NK-92 (cell line): ENCODE results near the gene LSR.

Experiments
- DNase-seq: peaks from one replicate; lab custom pipeline; 2025; ENCODE audit not compliant: unreplicated experiment; lab: John Stamatoyannopoulos, UW

LSR gene

DNA sequence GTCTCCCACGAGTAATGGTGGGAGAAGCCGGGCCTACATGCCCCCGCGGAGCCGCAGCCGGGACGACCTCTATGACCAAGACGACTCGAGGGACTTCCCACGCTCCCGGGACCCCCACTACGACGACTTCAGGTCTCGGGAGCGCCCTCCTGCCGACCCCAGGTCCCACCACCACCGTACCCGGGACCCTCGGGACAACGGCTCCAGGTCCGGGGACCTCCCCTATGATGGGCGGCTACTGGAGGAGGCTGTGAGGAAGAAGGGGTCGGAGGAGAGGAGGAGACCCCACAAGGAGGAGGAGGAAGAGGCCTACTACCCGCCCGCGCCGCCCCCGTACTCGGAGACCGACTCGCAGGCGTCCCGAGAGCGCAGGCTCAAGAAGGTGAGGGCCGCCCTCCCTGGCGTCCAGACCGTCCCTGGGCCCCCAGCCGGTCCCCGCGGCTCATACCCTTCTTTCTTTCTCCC, 18.6 kb downstream of the LSR start:
- no peak for DNase-seq

DNA sequence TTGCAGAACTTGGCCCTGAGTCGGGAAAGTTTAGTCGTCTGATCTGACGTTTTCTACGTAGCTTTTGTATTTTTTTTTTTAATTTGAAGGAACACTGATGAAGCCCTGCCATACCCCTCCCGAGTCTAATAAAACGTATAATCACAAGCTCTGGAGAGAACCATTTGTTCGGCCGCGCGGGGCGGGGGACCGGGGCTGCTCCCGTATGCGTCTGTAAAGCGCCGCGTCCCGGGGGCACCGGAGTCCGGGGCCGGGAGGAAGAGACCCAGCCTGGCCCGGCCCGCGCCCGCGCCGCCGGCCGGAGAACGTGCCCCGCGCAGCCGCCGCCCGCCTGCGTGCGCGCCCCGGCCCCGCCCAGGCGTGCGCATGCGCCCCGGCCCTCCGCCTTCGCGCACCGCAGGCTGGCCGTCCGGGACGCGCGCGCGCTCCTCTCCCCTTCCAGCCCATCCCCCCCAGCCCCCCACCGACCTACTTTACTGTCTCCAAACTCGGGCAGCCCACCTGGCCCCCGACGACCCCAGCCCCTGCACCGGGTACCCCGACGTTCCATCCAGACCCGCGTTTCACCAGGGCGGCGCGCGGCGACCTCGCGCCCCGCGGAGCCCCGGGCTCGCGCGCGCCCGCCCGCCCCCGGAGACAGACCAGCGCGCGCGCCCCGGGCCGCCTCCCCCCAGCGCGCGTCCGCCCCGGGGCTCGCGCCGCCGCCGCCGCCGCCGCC, 19.2 kb downstream of the LSR start:
- no peak for DNase-seq

DNA sequence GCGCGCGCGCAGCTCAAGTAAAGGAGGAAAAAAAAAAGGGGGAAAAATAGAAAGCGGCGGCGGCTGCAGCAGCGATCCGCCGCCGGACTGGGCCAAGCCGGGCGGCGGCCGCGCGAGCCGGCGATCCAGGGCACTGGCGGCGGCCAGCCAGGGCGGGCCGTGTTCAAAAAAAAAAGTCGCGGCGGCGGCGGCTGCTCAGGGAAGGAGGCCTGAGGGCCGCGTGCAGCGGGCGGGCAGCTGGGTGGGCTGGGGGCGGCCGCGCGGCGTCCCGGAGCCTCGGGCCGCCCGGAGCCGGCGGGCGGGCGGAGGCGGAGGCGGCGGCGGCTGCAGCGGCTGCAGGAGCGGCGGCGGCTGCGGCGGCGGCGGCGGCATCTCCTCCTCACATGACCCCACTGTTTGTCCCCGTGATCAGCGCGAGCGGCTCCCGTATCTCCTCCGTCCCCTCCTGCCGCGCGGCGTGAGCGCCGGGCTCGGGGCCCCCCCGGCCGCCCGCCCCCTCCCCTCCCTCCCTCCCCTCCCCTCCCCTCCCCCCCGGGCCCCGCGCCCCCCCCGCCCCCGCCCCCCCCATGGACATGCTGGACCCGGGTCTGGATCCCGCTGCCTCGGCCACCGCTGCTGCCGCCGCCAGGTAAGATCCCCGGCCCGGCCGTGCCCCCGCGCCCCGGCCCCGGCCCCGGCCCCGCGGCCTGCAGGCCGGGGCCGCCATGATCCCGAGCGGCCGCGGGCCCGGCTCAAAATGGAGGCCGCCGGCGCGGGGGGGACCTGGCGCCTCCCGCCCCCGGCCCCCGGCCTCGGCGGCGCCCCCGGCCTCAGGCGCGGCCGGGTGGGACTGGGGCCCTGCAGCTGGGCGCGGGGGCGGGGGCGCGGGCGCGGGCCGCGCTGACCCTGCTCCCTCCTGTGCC, 20.0 kb downstream of the LSR start, which contains the start of gene USF2:
TSS of gene USF2 (plus strand) at position 427 of the 902 bp plus-strand sequence. CDS start at position 567, 140 bp downstream.
- no peak for DNase-seq

DNA sequence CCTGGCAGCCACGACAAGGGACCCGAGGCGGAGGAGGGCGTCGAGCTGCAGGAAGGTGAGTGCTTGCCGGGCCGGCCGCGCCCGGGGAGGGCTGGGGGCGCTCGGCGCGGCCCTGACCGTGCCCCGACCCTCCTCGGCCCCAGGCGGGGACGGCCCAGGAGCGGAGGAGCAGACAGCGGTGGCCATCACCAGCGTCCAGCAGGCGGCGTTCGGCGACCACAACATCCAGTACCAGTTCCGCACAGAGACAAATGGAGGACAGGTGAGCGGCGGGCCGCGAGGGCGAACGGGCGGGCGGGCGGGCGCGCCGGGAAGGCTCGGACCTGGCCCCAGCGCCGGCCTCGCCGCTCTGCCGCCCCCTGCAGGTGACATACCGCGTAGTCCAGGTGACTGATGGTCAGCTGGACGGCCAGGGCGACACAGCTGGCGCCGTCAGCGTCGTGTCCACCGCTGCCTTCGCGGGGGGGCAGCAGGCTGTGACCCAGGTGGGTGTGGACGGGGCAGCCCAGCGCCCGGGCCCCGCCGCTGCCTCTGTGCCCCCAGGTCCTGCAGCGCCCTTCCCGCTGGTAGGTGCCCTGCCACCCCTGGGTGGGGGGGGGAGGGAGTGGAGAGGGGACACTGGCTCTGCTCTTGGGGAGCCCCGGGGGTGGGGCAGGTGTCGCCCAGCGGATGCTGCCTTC, 20.8 kb downstream of the LSR start:
- no peak for DNase-seq

DNA sequence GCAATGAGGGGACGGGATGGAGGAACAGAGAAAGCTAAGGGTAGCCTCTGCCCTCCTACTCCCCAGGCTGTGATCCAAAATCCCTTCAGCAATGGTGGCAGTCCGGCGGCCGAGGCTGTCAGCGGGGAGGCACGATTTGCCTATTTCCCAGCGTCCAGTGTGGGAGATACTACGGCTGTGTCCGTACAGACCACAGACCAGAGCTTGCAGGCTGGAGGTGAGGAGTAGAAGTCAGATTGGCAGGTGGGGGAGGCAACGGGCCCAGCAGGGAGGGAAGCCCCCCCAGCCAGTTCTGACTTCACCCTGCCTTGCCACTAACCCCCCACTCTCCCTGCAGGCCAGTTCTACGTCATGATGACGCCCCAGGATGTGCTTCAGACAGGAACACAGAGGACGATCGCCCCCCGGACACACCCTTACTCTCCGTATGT, 21.6 kb downstream of the LSR start:
- DNase-seq: no peak

DNA sequence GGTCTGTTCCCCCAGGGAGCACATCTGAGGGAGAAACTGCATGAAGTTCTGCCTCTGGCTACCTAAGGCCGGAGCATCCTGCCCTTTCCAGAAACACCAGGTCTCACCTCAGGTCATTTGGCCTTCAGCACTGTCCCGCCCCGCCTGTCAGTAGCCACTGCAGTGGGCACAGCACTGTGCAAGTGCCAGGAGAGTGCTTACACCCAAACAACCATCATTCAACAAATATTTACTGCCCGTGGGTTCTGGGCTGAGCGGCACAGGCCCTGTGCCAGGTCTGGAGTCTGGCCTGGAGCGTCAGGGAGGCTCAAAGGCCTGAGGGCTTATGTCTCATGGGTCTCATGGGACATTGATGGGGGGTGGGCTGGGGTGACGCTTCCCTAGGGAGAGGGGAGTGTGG, 22.7 kb downstream of the LSR start:
- no peak for DNase-seq

DNA sequence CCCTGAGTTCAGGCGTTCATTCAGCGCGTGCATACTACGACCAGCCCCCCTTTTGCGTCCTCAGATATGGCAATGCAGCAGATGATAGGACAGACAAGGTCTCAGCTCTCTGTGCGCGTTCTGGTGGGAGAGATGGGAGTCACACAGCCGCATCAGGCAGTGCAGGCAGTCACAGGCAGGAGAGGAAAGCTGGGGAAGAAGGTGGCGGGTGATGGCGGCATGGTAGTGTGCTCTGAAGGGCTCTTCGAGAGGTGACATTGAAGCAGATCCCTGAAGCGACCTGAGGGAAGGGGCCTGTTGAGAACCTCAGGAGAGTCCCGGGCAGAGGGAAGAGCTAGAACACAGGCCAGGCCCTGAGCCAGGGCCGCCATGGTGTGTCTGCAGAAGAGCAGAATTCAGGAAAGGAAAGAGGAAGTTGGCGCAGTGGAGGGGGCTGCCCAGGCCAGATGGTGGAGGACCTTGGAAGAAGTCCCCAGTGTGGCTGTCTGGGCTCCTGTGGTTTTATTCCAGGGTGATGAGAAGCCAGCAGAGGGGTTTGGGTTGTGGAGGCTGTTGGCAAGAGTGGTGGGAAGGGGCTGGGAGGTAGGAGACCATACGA, 23.4 kb downstream of the LSR start:
- no peak for DNase-seq

DNA sequence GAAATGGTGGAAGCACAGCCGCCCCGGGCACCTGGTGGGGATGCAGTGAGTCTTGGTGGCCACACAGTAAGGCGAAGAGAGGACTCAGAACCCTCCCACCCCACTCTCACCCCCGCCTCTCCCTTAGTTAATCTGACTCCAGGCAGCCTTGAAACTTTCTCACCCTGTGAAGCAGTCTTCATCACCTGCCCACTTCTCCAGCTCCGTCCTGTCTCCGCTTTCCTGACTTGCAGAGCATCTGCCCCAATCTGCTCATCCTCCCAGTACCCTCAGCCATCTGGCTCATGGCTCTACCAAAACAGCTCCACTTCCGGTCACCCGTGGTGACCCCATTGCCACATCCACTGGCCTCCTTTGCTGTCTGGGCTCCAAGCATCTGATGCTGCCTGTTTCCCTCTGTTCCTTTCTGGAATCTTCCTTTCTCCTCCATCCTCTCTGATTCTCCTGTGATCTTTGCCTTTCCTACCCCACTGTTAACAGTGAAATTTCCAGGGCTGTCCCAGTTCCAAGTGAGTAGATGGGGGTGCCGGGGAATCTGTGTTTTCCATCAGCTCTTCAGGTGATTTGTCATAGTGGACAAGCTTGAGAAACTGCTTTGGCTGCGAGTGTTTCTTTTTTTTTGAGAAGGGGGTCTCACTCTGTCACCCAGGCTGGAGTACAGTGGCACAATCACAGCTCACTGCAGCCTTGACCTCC, 24.3 kb downstream of the LSR start:
- DNase-seq: no peak

DNA sequence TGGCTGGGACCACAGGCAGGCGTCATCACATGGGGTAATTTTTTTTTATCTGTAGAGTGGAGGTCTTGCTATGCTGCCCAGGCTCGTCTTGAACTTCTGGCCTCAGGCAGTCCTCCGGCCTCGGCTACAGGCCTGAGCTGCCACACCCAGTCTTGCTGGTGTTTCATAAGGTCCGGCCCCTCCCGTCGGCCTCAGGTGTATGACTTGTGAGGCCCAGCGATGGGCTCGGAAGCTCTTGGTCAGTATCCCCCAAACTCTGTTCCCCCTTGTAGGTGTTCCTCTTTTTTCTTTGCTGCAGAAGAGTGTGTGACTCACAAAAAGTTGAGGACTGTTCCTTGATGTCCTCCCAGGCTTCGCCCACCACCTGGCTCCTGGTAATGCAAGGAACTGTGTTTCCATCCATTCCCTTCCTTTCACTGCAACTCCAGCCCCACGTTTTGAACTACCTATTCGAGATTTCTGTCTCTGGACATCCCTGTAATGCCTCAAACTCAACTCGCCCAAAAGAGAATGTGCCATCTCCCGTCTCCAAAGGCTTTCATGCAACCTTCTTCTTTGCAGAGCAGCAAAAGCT, 25.0 kb downstream of the LSR start:
- DNase-seq: no peak

DNA sequence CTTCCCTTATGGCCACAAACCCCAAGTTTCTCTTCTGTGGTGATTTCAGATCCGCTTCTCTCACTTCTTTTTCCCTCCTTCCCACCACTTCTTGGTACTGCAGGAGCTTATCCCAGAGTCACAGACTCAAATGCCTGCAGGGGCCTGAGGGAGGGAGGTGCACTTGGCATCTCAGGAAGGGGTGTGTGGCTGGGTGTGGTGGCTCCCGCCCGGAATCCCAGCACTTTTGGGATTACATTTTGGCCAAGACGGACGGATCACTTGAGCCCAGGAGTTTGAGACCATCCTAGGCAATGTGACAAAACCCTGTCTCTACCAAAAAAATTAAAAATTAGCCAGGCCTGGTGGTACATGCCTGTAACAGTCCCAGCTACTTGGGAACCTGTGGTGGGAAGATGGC, 25.5 kb downstream of the LSR start:
- DNase-seq: no peak

DNA sequence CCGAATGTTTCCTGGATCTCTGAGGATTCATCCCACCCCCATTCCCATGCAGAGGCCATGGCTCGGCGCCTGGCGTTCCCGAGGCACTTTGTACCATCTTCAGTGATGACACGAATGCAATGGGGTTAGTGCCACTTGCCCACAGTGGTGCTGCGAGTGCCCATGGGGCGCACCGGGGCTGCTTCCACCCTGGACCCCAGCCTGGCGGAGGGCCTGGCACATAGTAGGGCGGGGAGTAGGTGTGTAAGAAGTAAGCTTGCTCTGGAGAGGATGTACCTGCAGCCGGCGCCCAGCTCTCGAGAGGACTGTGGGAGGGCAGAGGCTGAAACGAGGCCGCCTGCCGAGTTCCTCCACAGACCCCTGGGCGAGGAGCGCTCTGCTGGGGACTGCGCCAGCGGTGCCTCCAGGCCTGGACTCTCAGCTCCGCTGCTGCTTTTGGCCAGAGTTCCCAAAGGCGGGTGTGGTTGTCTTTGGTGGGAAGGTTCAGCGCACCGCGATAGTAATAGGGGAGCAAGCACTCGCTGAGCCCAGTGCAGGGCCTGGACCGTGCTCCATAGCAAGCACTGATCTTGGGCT, 28.0 kb downstream of the LSR start:
- no peak for DNase-seq

DNA sequence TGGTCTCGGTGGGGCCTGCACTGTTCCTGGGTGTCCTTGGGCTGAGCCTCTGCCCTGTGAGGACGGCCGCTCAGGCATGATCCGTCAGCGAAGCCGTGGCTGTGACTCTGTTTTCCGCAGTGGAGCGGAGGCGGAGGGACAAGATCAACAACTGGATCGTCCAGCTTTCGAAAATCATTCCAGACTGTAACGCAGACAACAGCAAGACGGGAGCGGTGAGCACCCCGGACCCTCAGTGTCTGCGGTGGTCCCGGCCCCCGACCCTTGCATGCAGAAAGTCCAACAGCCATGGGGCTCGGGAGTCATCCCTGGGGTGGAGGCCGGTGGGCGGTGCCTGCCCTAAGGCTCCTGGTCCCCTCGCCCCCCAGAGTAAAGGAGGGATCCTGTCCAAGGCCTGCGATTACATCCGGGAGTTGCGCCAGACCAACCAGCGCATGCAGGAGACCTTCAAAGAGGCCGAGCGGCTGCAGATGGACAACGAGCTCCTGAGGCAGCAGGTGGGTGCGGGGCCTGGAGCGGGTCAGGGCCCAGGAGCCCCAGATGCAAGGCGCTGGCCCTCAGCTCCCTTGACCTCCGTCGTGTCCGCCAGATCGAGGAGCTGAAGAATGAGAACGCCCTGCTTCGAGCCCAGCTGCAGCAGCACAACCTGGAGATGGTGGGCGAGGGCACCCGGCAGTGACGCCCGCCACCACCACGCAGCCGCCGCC, 29.9 kb downstream of the LSR start:
- DNase-seq: no peak

DNA sequence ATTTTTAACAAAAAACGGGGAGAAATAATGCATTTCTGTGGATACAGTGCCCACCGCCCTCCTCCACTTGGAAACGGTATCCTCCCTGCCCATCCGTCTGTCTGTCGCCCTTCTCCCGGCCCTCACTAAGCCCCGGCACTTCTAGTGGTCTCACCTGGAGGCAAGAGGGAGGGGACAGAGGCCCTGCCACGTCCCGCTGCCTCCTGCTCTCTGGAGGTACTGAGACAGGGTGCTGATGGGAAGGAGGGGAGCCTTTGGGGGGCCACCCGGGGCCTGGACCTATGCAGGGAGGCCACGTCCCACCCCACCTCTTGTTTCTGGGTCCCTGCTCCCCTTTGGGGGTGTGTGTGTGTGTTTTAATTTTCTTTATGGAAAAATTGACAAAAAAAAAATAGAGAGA, 30.6 kb downstream of the LSR start:
- no peak for DNase-seq

DNA sequence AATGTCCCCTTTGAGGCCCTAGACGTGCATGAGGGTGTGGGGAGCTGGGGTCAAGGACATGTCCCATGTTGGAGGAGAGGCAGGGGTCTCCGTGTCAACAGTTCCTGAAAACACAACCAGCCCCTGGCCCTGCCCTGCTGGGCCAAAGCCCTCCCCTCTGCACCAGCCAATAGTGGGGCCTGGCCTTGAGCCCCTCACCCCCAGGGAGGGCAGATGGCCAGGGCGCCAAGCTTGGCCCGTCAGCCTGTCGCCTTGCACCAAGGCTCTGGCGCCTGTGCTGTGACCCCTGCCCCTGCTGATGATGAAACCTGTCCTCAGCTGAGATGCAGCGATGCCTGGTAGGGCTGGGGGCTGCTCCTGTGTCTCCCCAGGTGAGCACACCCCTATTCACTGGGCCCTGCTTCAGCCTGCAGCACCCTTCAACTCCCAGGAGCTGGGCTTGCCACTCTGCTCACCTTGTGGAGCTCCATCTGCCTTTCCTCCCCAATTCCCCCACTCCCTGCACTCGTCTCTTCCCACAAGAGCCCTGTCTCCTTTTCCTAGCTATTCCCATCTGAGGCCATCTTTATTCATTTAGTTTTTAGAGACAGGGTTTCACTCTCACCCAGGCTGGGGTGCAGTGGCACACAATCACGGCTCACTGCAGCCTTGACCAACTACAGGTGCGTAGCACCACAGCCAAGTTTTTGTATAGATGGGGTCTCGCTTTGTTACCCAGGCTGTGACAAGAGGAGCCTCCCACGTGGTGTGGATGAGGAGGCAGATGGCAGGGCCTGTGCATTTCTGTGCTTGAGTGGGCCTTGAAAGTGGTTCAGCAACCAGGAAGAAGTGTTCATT, 31.4 kb downstream of the LSR start:
- DNase-seq: no peak

DNA sequence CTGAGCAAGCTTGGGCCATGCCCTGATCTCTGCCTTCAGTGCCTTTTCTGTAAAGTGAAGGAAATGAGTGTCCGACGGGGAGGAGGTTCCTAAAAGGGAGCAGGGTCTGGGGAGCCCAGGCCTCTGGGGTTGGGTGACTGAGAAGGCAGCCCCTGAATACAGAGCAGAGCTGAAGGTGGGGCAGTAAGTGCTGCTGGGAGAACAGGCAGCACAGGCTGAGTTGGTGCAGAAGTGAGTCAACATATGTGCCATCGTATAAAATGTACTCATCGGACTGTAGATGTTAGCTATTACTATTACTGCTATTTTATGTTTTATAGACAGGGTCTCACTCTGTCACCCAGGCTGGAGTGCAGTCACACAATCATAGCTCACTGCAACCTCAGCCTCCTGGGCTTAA, 32.5 kb downstream of the LSR start:
- DNase-seq: no peak

DNA sequence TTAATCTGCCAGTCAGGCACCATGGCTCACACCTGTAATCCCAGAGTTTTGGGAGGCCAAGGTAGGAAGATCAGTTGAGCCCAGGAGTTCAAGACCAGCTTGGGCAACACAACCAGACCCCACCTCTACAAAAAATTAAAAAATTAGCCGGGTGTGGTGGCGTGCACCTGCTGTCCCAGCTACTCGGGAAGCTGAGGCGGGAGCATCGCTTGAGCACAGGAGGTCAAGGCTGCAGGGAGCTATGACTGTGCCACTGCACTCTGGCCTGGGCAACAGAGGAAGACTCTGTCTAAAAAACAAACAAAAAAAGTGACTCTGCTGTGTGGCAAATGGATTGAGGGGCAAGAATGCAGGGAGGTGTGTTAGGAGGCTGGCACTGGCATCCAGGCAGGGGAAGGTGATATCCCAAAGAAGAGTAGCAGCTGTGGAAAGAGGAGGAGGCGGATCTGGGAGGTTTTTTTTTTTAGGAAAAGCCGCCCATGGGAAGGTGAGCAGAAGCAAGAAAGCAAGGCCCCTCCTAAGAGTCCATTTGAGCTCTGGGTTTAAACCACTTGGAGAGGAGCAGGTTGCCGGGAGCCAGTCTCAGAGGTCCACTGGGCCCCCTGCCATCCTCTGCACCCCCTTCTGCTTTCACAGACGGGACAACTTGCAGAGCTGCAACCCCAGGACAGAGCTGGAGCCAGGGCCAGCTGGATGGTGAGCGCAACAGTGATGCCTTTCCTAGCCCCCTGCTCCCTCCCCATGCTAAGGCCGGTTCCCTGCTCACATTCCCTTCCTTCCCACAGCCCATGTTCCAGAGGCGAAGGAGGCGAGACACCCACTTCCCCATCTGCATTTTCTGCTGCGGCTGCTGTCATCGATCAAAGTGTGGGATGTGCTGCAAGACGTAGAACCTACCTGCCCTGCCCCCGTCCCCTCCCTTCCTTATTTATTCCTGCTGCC, 35.6 kb downstream of the LSR start:
- no peak for DNase-seq

DNA sequence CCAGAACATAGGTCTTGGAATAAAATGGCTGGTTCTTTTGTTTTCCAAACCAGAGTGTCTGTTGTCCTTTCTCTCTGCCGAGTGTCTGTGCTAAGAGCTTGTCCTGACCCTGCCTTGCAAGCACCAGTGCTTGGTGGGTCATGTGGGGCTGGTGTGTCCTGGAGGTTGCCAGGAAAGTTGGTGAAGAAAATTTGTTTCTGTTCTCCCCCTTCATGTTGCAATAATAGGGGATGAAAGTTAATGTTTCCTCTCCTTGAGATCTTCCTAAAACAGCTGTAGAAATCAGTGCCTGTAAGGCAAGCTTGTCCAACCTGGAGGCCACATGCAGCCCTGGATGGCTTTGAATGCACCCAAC, 36.3 kb downstream of the LSR start:
- DNase-seq: no peak
